GM12873 (cell line): Measurements from ENCODE around the gene DNAH17.

ENCODE experiments used
- TF ChIP-seq, protein P1 (sequence below): IDR thresholded peaks from 2 replicates; pipeline ENCODE4 v1.5.1; 2012; ENCODE audit warnings: low read depth, mild to moderate bottlenecking, moderate library complexity, low read length, control low read depth; ENCODE audit not compliant: insufficient read depth; ENCODE audit errors: missing control alignments

Gene DNAH17

DNA sequence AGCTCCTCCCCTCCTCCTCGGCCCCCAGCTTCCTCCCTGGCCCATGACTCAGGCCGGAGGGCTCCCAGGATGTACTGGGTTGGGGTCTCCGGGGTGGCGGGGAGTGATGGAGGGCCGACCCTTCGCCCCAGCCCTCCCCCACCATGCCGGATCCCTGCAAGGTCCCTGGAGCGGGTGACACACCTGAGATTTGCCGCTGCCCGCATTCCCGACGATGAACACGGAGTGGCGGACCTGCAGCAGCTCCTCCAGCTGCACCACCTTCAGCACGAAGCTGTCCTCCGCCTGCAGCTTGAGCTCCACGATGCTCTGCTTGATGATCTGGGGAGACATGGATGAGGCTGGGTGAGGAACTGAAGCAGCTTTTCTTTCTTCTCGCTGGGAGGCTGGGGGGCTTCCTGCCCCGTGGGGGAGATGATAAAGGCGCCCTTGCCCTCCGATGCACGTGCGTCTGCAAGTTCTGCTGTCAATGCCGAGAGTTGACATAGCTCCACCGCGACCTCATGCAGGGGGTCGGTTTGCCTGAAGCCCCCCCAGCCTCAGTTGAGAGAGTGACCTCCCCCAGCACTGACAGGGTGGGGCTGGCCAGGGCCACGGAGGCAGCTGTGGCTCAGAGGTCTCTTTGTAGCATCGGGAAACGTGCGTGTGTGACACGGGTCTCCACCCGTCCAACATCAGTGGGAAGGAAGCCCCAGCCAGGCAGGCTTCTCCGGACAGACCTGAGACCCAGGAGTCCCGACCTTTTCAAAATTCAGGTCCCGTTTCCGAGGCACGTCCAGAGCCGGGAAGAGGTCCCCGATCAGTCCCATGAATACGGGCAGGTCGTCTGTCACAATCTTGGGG is 83.1 kb downstream of the DNAH17 start:
- TF ChIP-seq, protein P1, sequence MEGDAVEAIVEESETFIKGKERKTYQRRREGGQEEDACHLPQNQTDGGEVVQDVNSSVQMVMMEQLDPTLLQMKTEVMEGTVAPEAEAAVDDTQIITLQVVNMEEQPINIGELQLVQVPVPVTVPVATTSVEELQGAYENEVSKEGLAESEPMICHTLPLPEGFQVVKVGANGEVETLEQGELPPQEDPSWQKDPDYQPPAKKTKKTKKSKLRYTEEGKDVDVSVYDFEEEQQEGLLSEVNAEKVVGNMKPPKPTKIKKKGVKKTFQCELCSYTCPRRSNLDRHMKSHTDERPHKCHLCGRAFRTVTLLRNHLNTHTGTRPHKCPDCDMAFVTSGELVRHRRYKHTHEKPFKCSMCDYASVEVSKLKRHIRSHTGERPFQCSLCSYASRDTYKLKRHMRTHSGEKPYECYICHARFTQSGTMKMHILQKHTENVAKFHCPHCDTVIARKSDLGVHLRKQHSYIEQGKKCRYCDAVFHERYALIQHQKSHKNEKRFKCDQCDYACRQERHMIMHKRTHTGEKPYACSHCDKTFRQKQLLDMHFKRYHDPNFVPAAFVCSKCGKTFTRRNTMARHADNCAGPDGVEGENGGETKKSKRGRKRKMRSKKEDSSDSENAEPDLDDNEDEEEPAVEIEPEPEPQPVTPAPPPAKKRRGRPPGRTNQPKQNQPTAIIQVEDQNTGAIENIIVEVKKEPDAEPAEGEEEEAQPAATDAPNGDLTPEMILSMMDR: no peak

DNA sequence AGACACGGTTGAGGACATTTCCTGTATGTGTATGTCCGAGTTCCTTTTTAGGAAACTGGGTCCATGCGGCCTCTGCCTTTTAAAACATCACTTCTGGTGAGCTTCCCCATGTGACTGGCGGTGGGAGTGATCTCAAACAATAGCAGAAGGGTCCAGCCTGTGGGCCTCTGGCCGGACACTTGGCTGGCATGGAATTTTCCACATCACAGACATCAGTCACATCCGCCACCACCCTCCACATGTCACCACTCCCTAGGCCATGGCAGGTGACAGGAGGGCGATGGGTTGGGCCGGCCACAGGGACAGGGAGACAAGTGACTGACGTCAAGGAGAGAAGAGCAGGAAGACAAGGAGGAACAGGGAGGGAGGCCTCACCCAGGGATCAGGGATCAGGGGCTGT is 83.7 kb downstream of the DNAH17 start:
- TF ChIP-seq, protein P1: no peak

DNA sequence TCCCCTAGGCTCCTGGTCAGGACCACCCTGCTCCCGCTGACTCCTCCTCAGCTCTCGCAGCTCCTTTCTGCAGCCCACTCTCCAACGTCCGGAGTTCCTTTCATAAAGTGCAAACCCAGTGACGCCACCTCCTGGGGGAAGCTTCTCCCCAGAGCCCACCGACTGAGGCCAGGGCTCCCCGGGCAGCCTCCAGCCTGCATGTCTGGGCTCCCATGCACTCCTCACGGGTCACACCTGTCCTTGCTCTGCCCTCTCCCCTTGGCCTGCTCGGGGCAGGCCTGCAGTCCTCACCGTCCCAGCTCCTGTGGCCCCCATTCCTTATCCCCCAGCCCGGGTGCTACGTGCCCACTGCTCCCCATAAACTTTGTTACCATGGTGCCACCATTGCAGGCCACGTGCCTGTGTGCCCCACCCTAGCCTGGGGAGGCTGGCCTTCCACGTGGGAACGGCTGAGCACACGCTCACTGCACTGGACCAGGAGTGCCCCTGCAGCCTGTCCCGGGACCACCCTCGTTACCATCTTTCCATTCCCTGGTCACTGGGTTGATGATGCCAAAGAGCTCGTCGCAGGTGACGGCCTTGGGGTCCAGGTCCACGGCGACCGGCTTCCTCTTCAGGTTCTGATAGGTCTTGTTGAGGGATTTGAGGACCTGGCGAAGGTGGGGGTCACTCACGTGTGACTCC is 84.9 kb downstream of the DNAH17 start:
- TF ChIP-seq, protein P1: no peak

DNA sequence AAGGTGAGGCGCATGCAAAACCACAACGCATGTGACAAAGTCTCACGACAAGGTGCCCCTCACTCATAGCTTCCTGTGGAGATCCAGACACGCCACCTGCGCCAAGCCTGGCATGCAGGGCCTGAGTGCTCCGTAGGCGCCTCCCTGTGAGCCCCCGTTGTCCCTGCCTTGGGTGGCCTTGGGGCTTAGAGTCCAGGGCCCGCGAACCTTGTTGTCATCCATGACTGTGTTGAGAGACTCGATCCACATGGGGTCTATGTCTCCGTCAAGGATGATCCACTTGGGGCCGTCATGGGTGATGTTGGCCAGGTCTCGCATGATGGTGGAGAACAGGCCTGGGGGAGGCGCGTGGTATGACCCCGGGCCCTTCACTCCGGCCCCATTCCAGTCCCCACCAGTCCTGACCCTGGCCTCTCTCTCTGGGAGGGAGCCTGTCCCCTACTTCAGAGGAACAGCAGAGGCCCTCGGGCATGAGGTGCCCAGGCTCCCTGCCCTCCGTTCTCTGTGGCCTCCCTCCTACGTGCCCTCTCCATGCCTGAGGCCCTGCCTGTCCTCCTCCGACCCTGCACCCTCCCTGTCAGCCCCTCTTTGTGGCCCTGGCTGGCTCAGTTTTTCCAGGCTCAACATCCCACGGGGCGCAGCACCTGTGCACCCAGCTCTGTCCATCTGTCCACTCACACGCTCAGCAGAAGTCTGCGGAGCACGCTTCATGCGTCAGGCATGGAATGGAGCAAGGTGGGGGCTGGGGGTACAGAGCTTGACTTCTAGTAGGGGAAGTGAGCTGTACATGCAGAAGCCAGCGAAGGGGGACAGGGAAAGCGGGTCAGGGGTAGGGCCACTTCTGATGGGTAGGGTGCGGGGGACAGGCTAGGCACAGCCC is 85.7 kb downstream of the DNAH17 start:
- TF ChIP-seq, protein P1: no peak

DNA sequence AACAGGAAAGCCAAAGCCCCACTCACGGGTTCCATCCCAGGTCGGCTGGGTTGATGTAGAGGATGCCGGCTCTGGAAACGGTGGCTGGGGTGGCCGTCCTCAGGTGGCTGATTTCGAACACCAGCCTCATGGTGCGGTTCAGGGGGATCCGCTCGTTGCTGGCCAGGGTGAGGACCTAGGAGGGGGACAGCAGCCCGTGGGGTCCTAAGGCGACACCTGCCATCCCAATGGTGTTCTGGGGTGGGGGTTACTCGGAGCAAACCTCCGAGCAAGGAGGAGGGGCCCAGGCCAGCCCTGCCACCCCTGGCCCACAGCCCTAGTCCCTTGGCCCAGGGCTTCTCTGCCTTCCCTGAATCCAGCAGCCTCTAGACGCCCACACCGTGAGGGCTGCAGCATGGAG is 86.5 kb downstream of the DNAH17 start:
- TF ChIP-seq, protein P1: no peak

DNA sequence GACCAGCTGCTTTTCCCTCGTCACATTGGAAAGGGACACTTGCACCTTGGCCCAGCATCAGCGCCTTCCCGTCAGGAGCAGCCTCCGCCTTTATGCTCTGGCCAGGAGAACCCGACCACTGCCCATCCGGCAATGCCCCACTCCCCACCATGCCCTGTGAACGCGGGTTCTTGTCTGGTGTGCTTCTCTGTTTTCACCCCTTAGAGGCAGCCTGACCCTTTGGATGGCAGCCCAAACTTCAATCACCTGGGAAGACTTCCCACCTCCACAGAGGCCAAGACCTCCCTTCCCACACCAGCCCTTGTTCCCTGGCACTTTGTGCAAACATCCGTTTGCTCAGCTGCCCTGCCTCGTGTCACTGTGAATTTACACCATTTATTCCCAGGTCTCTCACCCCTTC is 87.0 kb downstream of the DNAH17 start:
- TF ChIP-seq, protein P1: no peak
